Activated B cell treated with CpG ODN at 0.5 μM for 24 hours (primary cell): Measurements from ENCODE around the gene PDE10A. TPM values are rescaled to one million over a fixed set of nuclear protein-coding genes. Genes with fewer than 3 reads are reported as not detected.

Experiments used
- ATAC-seq: fragments of 200-7000 bp; cut with Tn5 transposase; one replicate; pipeline ENCODE4 v1.10.0; 2021; ENCODE audit warnings: low read depth, mild to moderate bottlenecking, moderate library complexity
- CTCF ChIA-PET: fragments of 350-600 bp; sonication (Branson Sonifier 250); formaldehyde crosslinking; loops from one replicate; lab custom pipeline; 2021; ENCODE audit warnings: antibody characterized with exemption; lab: Charles Lee
- POLR2A ChIA-PET: fragments of 350-600 bp; sonication (Branson Sonifier 250); formaldehyde crosslinking; loops from one replicate; lab custom pipeline; 2021; ENCODE audit warnings: antibody characterized with exemption; lab: Charles Lee
- DNase-seq: peaks from one replicate; pipeline ENCODE4 v3.0.0; 2022
- H3K27ac Mint-ChIP-seq: one replicate; pipeline ENCODE4 v1.8.0; 2020; ENCODE audit warnings: mixed read lengths
- H3K27me3 Mint-ChIP-seq: one replicate; pipeline ENCODE4 v1.8.0; 2021; ENCODE audit warnings: mixed read lengths
- H3K36me3 Mint-ChIP-seq: one replicate; pipeline ENCODE4 v1.8.0; 2021; ENCODE audit warnings: low read depth, mixed read lengths
- H3K4me1 Mint-ChIP-seq: one replicate; pipeline ENCODE4 v1.8.0; 2021; ENCODE audit warnings: mixed read lengths
- H3K4me3 Mint-ChIP-seq: one replicate; pipeline ENCODE4 v1.8.0; 2020; ENCODE audit warnings: mild to moderate bottlenecking, mixed read lengths
- H3K9me3 Mint-ChIP-seq: one replicate; pipeline ENCODE4 v1.8.0; 2020; ENCODE audit warnings: mixed read lengths
- intact Hi-C: fragments of 100-400 bp; cut with micrococcal nuclease; formaldehyde crosslinking; loops from one replicate; pipeline ENCODE4 v1.15.1; 2024
- total RNA-seq: library from RNA; stranded (reverse); gene quantifications from 2 replicates; pipeline ENCODE4 v1.2.3, GENCODE V29; 2022
- TF ChIP-seq, protein P1 (sequence below): fragments of 200-600 bp; IDR thresholded peaks from one replicate; pipeline ENCODE4 v1.8.0; 2022; ENCODE audit warnings: antibody characterized with exemption, mild to moderate bottlenecking

Gene PDE10A
- total RNA-seq, 1 donor from 2014 or later = not detected

DNA sequence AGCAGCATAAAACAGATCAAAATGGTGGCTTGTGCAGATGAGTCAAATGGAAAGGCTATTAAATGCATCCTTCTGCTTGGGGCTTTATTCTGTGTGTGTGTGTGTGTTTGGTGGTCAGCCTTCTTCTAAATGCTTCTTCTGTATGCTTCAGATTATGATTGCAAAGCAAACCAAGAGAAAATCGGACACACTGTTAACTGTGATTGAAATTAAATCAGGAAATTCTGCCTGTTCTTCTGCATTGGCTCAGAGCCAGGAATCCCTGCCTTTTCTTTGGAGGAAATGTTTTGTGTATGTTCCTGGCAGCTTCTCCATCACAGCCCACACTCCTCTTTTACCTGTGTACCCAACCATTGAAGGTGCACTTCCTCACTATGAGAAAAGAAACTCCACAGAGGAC, 22.3 kb upstream of the PDE10A start:
- ChIA-PET CTCF (no interaction called here), POLR2A (no interaction called here)
- H3K9me3 Mint-ChIP-seq = no peaks in the 10 kb centered on the region

DNA sequence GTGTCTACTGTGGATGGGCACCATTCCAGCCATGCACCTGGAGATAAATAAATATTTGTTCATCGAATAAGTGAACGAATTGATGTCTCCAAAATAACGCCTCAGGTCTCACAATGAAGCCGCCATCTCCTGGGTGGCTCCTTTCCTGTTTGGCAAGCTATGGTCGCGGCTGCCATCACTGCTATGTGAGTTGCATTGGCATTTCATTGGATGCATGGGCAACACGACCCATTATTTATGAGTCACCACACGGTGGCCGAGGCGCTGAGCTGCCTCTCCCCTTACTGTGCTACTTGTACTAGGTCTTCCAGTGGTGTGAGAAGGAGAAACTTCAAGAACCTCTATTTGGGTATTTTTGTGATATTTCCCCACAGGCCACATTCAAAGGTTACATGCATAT, 21.3 kb upstream of the PDE10A start:
- no peak for ATAC-seq
- no peaks in the 10 kb centered on the region for H3K27me3 Mint-ChIP-seq
- TF ChIP-seq, protein P1, sequence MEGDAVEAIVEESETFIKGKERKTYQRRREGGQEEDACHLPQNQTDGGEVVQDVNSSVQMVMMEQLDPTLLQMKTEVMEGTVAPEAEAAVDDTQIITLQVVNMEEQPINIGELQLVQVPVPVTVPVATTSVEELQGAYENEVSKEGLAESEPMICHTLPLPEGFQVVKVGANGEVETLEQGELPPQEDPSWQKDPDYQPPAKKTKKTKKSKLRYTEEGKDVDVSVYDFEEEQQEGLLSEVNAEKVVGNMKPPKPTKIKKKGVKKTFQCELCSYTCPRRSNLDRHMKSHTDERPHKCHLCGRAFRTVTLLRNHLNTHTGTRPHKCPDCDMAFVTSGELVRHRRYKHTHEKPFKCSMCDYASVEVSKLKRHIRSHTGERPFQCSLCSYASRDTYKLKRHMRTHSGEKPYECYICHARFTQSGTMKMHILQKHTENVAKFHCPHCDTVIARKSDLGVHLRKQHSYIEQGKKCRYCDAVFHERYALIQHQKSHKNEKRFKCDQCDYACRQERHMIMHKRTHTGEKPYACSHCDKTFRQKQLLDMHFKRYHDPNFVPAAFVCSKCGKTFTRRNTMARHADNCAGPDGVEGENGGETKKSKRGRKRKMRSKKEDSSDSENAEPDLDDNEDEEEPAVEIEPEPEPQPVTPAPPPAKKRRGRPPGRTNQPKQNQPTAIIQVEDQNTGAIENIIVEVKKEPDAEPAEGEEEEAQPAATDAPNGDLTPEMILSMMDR = no peak
- DNase-seq = no peak
- H3K4me3 Mint-ChIP-seq = no peak overlapping the region
- H3K9me3 Mint-ChIP-seq = no peaks in the 10 kb centered on the region
- H3K27ac Mint-ChIP-seq = no peak overlapping the region
- intact Hi-C loops = no loop called here
- no peaks in the 10 kb centered on the region for H3K36me3 Mint-ChIP-seq
- H3K4me1 Mint-ChIP-seq = no peaks in the 10 kb centered on the region
- ChIA-PET POLR2A (no interaction called here), CTCF (interaction anchor here (0.6 kb wide), 1 partner anchor 14 kb away, joined by 3 read pairs; no protein-coding TSS in a partner anchor)

More for the DNA sequence above, 22.3 kb upstream of the PDE10A start:
- H3K36me3 Mint-ChIP-seq = no peaks in the 10 kb centered on the region
- DNase-seq = no peak
- no peak overlapping the region for H3K27ac Mint-ChIP-seq
- no peak for ATAC-seq
- H3K4me1 Mint-ChIP-seq = no peaks in the 10 kb centered on the region
- no peak overlapping the region for H3K4me3 Mint-ChIP-seq
- no peaks in the 10 kb centered on the region for H3K27me3 Mint-ChIP-seq
- intact Hi-C loops = no loop called here
- TF ChIP-seq, protein P1 = no peak

DNA sequence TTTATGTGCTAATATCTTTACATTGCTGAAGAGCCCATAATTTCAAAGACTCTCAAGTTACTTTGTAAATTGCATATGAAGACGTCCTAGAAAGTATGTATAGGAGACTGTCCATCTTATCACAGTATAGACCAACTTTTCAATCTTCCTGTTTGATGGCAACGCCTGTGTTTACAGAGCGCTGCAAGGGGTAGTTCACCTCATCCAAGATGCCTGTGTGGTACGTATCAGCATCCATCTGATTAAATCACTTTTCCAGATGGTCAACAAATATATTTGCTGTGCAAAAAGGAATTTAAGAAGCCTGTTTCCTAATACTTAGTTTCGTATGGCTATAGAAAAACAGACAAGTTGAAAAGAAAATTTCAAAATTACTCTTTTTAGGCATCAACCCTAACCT, 17.9 kb upstream of the PDE10A start:
- DNase-seq (no peak), ATAC-seq (no peak)
- intact Hi-C loops = no loop called here
- Mint-ChIP-seq H3K4me3 (no peak overlapping the region), H3K36me3 (no peaks in the 10 kb centered on the region), H3K9me3 (no peaks in the 10 kb centered on the region), H3K27ac (no peak overlapping the region), H3K27me3 (no peaks in the 10 kb centered on the region), H3K4me1 (no peaks in the 10 kb centered on the region)
- ChIA-PET CTCF (no interaction called here), POLR2A (no interaction called here)
- TF ChIP-seq, protein P1 = no peak

DNA sequence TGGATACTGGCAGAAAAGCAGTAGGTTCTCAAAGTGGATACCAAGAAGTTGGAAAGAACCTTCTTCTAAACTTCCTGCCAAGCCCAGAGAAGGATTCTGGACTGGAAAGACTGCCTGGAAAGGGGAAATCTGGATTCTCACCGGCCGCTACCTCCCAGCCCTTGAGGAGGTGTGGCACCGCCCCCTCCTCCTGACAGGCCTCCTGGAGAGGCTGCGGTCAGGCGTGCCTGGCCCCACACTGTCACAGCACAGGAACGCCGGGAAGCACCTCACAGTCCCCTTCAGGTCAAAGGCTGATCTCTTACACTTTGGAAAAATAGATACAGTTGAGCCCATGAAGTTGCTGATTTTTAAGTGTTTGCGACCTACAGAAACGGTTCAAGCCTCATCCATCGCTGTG, 16.3 kb upstream of the PDE10A start:
- no peaks in the 10 kb centered on the region for H3K4me1 Mint-ChIP-seq
- intact Hi-C loops = no loop called here
- no peaks in the 10 kb centered on the region for H3K36me3 Mint-ChIP-seq
- DNase-seq (no peak), ATAC-seq (no peak)
- POLR2A ChIA-PET = no interaction called here
- TF ChIP-seq, protein P1 = no peak
- H3K4me3 Mint-ChIP-seq = no peak overlapping the region
- CTCF ChIA-PET = no interaction called here
- H3K27ac Mint-ChIP-seq = no peak overlapping the region
- H3K9me3 Mint-ChIP-seq = no peaks in the 10 kb centered on the region
- H3K27me3 Mint-ChIP-seq = no peaks in the 10 kb centered on the region

DNA sequence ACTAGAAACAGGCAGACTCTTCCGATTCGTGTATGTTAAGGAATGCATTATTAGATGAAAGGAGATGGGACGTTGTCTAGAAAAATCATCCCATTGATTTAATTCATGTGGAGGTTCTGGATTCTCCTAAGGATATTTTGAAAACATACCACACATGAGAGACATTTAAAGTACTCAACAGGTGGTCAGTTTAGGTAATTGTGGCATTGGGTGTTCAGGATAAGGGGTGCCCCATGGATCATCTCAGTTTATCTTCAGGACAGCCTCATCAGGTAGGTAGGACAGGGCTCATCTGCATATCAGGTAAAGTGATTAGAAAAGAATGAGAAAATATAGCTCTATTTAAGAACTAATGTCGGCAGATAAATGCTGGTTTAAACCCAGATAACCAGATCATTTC, 15.9 kb upstream of the PDE10A start:
- no peaks in the 10 kb centered on the region for H3K9me3 Mint-ChIP-seq
- no peaks in the 10 kb centered on the region for H3K27me3 Mint-ChIP-seq
- ATAC-seq (no peak), DNase-seq (no peak)
- intact Hi-C loops = no loop called here
- no peak overlapping the region for H3K4me3 Mint-ChIP-seq
- H3K27ac Mint-ChIP-seq = no peak overlapping the region
- TF ChIP-seq, protein P1 = no peak
- H3K4me1 Mint-ChIP-seq = no peaks in the 10 kb centered on the region
- POLR2A ChIA-PET = no interaction called here
- no peaks in the 10 kb centered on the region for H3K36me3 Mint-ChIP-seq
- CTCF ChIA-PET = no interaction called here
